ENCODE measurements around the gene ELOA. TPM values are rescaled to one million over a fixed set of nuclear protein-coding genes. Genes with fewer than 3 reads are reported as not detected.
"Not testable (repeated sequence)": the region's sequence is repeated elsewhere in the genome, so short reads cannot be mapped to it uniquely, and the experiment has no call there.

The ELOA gene
- total RNA-seq, 1 donor from 2014 or later: 21.2 TPM

- DNase-seq (ENCODE audit: low spot score): no peak
Measured at GRCh38 chr1:23799255-23799569, 55.9 kb downstream of the ELOA start.

- peak; percentile 70 for DNase-seq (ENCODE audit: low spot score)
Measured at GRCh38 chr1:23799570-23800399, 56.5 kb downstream of the ELOA start.

GRCh38 chr1:23800400-23801337 is 57.4 kb downstream of the ELOA start, which contains the start of gene GALE:
Gene GALE (minus strand): TSS chr1:23800754. CDS start chr1:23799007, 1,747 bp downstream.
- DNase-seq (ENCODE audit: low spot score): peak; percentile 97

GRCh38 chr1:23801338-23801748 is 58.1 kb downstream of the ELOA start:
- DNase-seq (ENCODE audit: low spot score): no peak

GRCh38 chr1:23801876-23802275 is 58.6 kb downstream of the ELOA start:
- DNase-seq (ENCODE audit: low spot score): no peak

- not testable (repeated sequence) for DNase-seq (ENCODE audit: low spot score)
Measured at GRCh38 chr1:23802809-23803342, 59.6 kb downstream of the ELOA start.

GRCh38 chr1:23803674-23804073 is 60.4 kb downstream of the ELOA start:
- DNase-seq (ENCODE audit: low spot score): no peak

GRCh38 chr1:23804183-23804835 is 61.0 kb downstream of the ELOA start:
- no peak for DNase-seq (ENCODE audit: low spot score)

- no peak for DNase-seq (ENCODE audit: low spot score)
Measured at GRCh38 chr1:23805025-23805424, 61.8 kb downstream of the ELOA start.

- DNase-seq (ENCODE audit: low spot score): no peak
Measured at GRCh38 chr1:23806280-23806679, 63.0 kb downstream of the ELOA start.

GRCh38 chr1:23807453-23807852 is 64.2 kb downstream of the ELOA start:
- DNase-seq (ENCODE audit: low spot score): peak; percentile 42

- peak; percentile 49 for DNase-seq (ENCODE audit: low spot score)
Measured at GRCh38 chr1:23809751-23810171, 66.5 kb downstream of the ELOA start.

- DNase-seq (ENCODE audit: low spot score): peak; percentile 24
Measured at GRCh38 chr1:23810818-23811540, 67.7 kb downstream of the ELOA start.

Other genes starting within 250 kb of the ELOA start
- 5.1 TPM for gene E2F2, start 212.2 kb upstream of the ELOA start, total RNA-seq (ENCODE audit: insufficient read depth, low replicate concordance)
- 151 TPM for gene ID3, start 184.0 kb upstream of the ELOA start, total RNA-seq (ENCODE audit: insufficient read depth, low replicate concordance)
- gene RPL11, start 51.7 kb upstream of the ELOA start, total RNA-seq (ENCODE audit: insufficient read depth, low replicate concordance): 1,023 TPM
- gene PITHD1, start 34.9 kb downstream of the ELOA start, total RNA-seq (ENCODE audit: insufficient read depth, low replicate concordance): 46.7 TPM
- 26.2 TPM for gene LYPLA2, start 47.7 kb downstream of the ELOA start, total RNA-seq (ENCODE audit: insufficient read depth, low replicate concordance)
- 16.6 TPM for gene GALE, start 57.3 kb downstream of the ELOA start, total RNA-seq (ENCODE audit: insufficient read depth, low replicate concordance)
- 57.8 TPM for gene HMGCL, start 82.0 kb downstream of the ELOA start, total RNA-seq (ENCODE audit: insufficient read depth, low replicate concordance)
- 20.5 TPM for gene FUCA1, start 124.8 kb downstream of the ELOA start, total RNA-seq (ENCODE audit: insufficient read depth, low replicate concordance)
- gene CNR2, start 169.9 kb downstream of the ELOA start, total RNA-seq (ENCODE audit: insufficient read depth, low replicate concordance): under 0.01 TPM
- 119 TPM for gene PNRC2, start 216.4 kb downstream of the ELOA start, total RNA-seq (ENCODE audit: insufficient read depth, low replicate concordance)
- gene SRSF10, start 236.9 kb downstream of the ELOA start, total RNA-seq (ENCODE audit: insufficient read depth, low replicate concordance): 73.9 TPM